GM12878 (cell line): ENCODE results near the gene RBBP8NL. TPM values are rescaled to one million over a fixed set of nuclear protein-coding genes. Genes with fewer than 3 reads are reported as not detected.

ENCODE experiments used
- ATAC-seq: fragments of 200-7000 bp; cut with Tn5 transposase; 3 replicates; pipeline ENCODE4 v1.9.1; 2020; ENCODE audit warnings: mild to moderate bottlenecking, moderate library complexity
- BruUV-seq: library from RNA; stranded (reverse); fragments of 400-500 nt; replicated peaks from 2 replicates; lab custom pipeline; 2021; lab: Mats Ljungman, UMichigan
- CTCF ChIA-PET: fragments of 300-600 bp; sonication (Branson Sonifier 250); formaldehyde crosslinking; extraction: SDS; loops from one replicate; lab custom pipeline; 2021; ENCODE audit warnings: inconsistent platforms; lab: Yijun Ruan, JAX
- POLR2A ChIA-PET: fragments of 350-600 bp; formaldehyde crosslinking; extraction: SDS; loops from one replicate; lab custom pipeline; 2021; ENCODE audit warnings: inconsistent platforms; lab: Charles Lee
- RAD21 ChIA-PET: fragments of 300-600 bp; sonication (Branson Sonifier 250); formaldehyde crosslinking; loops from one replicate; lab custom pipeline; 2023; ENCODE audit warnings: antibody characterized with exemption; ENCODE audit not compliant: unreplicated experiment; lab: Charles Lee
- SMC1A ChIA-PET: fragments of 300-600 bp; sonication (Branson Sonifier 250); formaldehyde crosslinking; loops from one replicate; lab custom pipeline; 2023; ENCODE audit not compliant: unreplicated experiment, uncharacterized antibody; lab: Charles Lee
- DNase-seq: peaks from one replicate; pipeline ENCODE4 v3.0.0-alpha.2; 2011; ENCODE audit warnings: low read depth, low spot score
- FAIRE-seq: peaks from 3 replicates; lab custom pipeline; 2011; peaks lifted over from hg19 to GRCh38; lab: Jason Lieb, UNC
- H2AFZ ChIP-seq: 2 replicates; pipeline ENCODE4 v1.6.0; 2011; ENCODE audit warnings: low read depth, low read length, control low read depth; ENCODE audit not compliant: control insufficient read depth
- H3K27ac ChIP-seq: 2 replicates; pipeline ENCODE4 v1.5.1; 2011; ENCODE audit warnings: control low read depth; ENCODE audit not compliant: control insufficient read depth, insufficient read depth
- H3K27me3 ChIP-seq, 2 experiments: replicated peaks in 1 of 2; 2 replicates each; pipeline versions ENCODE4 v1.6.0 to v1.6.1; 2011; ENCODE audit warnings: low read length in 1 of 2; ENCODE audit not compliant: control insufficient read depth in 2 of 2, insufficient read depth in 2 of 2
- H3K36me3 ChIP-seq, 2 experiments: 2 replicates each; pipeline ENCODE4 v1.5.1; 2011; ENCODE audit warnings: low read length in 1 of 2; ENCODE audit not compliant: control insufficient read depth in 2 of 2, insufficient read depth in 2 of 2
- H3K4me1 ChIP-seq: 2 replicates; pipeline ENCODE4 v1.6.1; 2011; ENCODE audit warnings: mild to moderate bottlenecking, low read length, moderate library complexity, mixed read lengths; ENCODE audit not compliant: control insufficient read depth, insufficient read depth
- H3K4me2 ChIP-seq: 2 replicates; pipeline ENCODE4 v1.6.0; 2011; ENCODE audit warnings: control low read depth; ENCODE audit not compliant: control insufficient read depth, insufficient read depth
- H3K4me3 ChIP-seq: fragments of 200-600 bp; sonication (generic); 2 replicates; pipeline ENCODE4 v1.5.1; 2016
- H3K79me2 ChIP-seq: 2 replicates; pipeline ENCODE4 v1.6.0; 2011; ENCODE audit warnings: low read length; ENCODE audit not compliant: control insufficient read depth, insufficient read depth
- H3K9ac ChIP-seq: 2 replicates; pipeline ENCODE4 v1.8.0; 2011; ENCODE audit warnings: low read length, control low read depth, mixed read lengths; ENCODE audit not compliant: control insufficient read depth, insufficient read depth
- H3K9me3 ChIP-seq: replicated peaks from 3 replicates; pipeline ENCODE4 v1.5.1; 2011; ENCODE audit warnings: mild to moderate bottlenecking, low read length; ENCODE audit not compliant: control insufficient read depth, insufficient read depth
- H4K20me1 ChIP-seq: 2 replicates; pipeline ENCODE4 v1.6.0; 2011; ENCODE audit not compliant: control insufficient read depth, insufficient read depth
- CHD2 ChIP-seq: IDR thresholded peaks from 2 replicates; pipeline ENCODE4 v1.6.1; 2011; ENCODE audit warnings: low read depth, low read length, improper control_type of control experiment, borderline replicate concordance
- SPI1 ChIP-seq: IDR thresholded peaks from 2 replicates; pipeline ENCODE4 v1.6.1; 2011; ENCODE audit warnings: low read depth, mild to moderate bottlenecking, low read length, moderate library complexity, borderline replicate concordance; ENCODE audit not compliant: insufficient read depth
- SUPT20H ChIP-seq: IDR thresholded peaks from 2 replicates; pipeline ENCODE4 v1.6.1; 2011; ENCODE audit warnings: low read depth, mild to moderate bottlenecking, low read length, moderate library complexity, borderline replicate concordance; ENCODE audit not compliant: control insufficient read depth
- WGBS: methylation state at CpG from one replicate; pipeline ENCODE4 v1.1.6; 2016; ENCODE audit warnings: low lambda C conversion rate; ENCODE audit not compliant: insufficient replicate concordance, insufficient coverage; ENCODE audit errors: missing lambda C conversion rate; 5-methylcytosine and 5-hydroxymethylcytosine counted together
- in situ Hi-C: fragments of 300-500 bp; cut with MboI; formaldehyde crosslinking; loops from 9 replicates; pipeline ENCODE4 v1.14.3; 2018; ENCODE audit warnings: mixed read lengths
- intact Hi-C: fragments of 100-400 bp; cut with micrococcal nuclease; formaldehyde crosslinking; loops from one replicate; pipeline ENCODE4 v1.14.2; 2022; ENCODE audit not compliant: unreplicated experiment
- polyA plus RNA-seq, 11 experiments: library from polyadenylated mRNA; depleted of rRNA in 4 of 11; unstranded in 6 of 11; stranded (reverse) in 5 of 11; fragments of >200 nt; fragmentation: Nextera tagmentation in 4 of 11; fragmentation: Illumina TruSeq in 1 of 11; extraction: Ambion mirVana in 4 of 11; extraction: Trizol in 1 of 11; gene quantifications; 1 replicate in 1 of 11; 2 replicates in 10 of 11; pipeline versions ENCODE4 v1.2.1 to v1.2.3, GENCODE V29; 2011 to 2016; ENCODE audit warnings: inconsistent platforms in 2 of 11, missing spikeins in 2 of 11, low read depth in 1 of 11
- total RNA-seq, 4 experiments: library from RNA; depleted of rRNA in 3 of 4; stranded (reverse); fragments of >200 nt in 3 of 4; fragmentation: Illumina TruSeq in 1 of 4; extraction: Trizol in 1 of 4; gene quantifications; 2 replicates each; pipeline versions ENCODE4 v1.2.1 to v1.2.3, GENCODE V29; 2013 to 2021

RBBP8NL gene
- total and polyA plus RNA-seq, 10 of the 15 experiments (the other 5 are each of a cell fraction or from before 2014, with no cell fraction given): not detected

GRCh38 chr20:62441987-62442539, 14.7 kb upstream of the RBBP8NL start:
- H3K9ac ChIP-seq: no peak overlapping the region
- ChIA-PET SMC1A (no interaction called here), CTCF (no interaction called here), RAD21 (no interaction called here), POLR2A (no interaction called here)
- H3K27ac ChIP-seq: no peak overlapping the region
- FAIRE-seq: no peak
- 23% methylated on average over 16 of the region's 16 CpGs for WGBS
- no peaks in the 10 kb centered on the region for H3K4me1 ChIP-seq
- no peak overlapping the region for H3K4me3 ChIP-seq
- BruUV-seq: no TSS peak
- in situ Hi-C loops (no loop called here), intact Hi-C loops (no loop called here)
- H3K27me3 ChIP-seq: peaks cover 0 to 4% of the 10 kb centered on the region in 2 experiments; a peak in 2 of 4 replicates
- H3K36me3 ChIP-seq: no peaks in the 10 kb centered on the region
- H2AFZ ChIP-seq: no peak overlapping the region
- H3K4me2 ChIP-seq: no peak overlapping the region
- TF ChIP-seq SUPT20H: no peak
- no peaks in the 10 kb centered on the region for H3K79me2 ChIP-seq
- H4K20me1 ChIP-seq: no peaks in the 10 kb centered on the region
- H3K9me3 ChIP-seq: no peaks in the 10 kb centered on the region
- no peak for DNase-seq
- no peak for ATAC-seq

- H3K9ac ChIP-seq: no peak overlapping the region
- no peak for DNase-seq
- RAD21 ChIA-PET: no interaction called here
- FAIRE-seq: no peak
- H4K20me1 ChIP-seq: no peaks in the 10 kb centered on the region
- no peak for TF ChIP-seq CHD2
- peak; percentile 93 for TF ChIP-seq SPI1
- TF ChIP-seq, all 136 proteins: peak for 1
- Histone ChIP-seq H3K4me3 (no peak overlapping the region), H3K27ac (no peak overlapping the region), H3K27me3 (peaks cover 0 to 12% of the 10 kb centered on the region in 2 experiments; a peak in 3 of 4 replicates), H2AFZ (no peak overlapping the region), H3K79me2 (no peaks in the 10 kb centered on the region), H3K36me3 (no peaks in the 10 kb centered on the region), H3K9me3 (no peaks in the 10 kb centered on the region), H3K4me1 (no peaks in the 10 kb centered on the region), H3K4me2 (no peak overlapping the region)
- WGBS: 13% methylated on average over 5 of the region's 5 CpGs
- no TSS peak for BruUV-seq
- in situ Hi-C loops (no loop called here), intact Hi-C loops (no loop called here)
- ChIA-PET SMC1A (no interaction called here), POLR2A (no interaction called here), CTCF (no interaction called here)
- ATAC-seq: peak; percentile 55; the same call in 2 of the 3 replicates
Observed at GRCh38 chr20:62439218-62439617, 11.9 kb upstream of the RBBP8NL start.
